GM12874 (cell line): ENCODE results near the gene FAM135A.

ENCODE experiments used
- TF ChIP-seq, protein P1 (sequence below): IDR thresholded peaks from 2 replicates; pipeline ENCODE4 v1.5.1; 2011; ENCODE audit warnings: low read depth, mild to moderate bottlenecking, control low read depth, low read length, moderate library complexity; ENCODE audit not compliant: insufficient read depth

Gene FAM135A

GRCh38 chr6:70412252-70413113 lies 825 bp upstream of the FAM135A start:
- TF ChIP-seq, protein P1, sequence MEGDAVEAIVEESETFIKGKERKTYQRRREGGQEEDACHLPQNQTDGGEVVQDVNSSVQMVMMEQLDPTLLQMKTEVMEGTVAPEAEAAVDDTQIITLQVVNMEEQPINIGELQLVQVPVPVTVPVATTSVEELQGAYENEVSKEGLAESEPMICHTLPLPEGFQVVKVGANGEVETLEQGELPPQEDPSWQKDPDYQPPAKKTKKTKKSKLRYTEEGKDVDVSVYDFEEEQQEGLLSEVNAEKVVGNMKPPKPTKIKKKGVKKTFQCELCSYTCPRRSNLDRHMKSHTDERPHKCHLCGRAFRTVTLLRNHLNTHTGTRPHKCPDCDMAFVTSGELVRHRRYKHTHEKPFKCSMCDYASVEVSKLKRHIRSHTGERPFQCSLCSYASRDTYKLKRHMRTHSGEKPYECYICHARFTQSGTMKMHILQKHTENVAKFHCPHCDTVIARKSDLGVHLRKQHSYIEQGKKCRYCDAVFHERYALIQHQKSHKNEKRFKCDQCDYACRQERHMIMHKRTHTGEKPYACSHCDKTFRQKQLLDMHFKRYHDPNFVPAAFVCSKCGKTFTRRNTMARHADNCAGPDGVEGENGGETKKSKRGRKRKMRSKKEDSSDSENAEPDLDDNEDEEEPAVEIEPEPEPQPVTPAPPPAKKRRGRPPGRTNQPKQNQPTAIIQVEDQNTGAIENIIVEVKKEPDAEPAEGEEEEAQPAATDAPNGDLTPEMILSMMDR = no peak

DNA sequence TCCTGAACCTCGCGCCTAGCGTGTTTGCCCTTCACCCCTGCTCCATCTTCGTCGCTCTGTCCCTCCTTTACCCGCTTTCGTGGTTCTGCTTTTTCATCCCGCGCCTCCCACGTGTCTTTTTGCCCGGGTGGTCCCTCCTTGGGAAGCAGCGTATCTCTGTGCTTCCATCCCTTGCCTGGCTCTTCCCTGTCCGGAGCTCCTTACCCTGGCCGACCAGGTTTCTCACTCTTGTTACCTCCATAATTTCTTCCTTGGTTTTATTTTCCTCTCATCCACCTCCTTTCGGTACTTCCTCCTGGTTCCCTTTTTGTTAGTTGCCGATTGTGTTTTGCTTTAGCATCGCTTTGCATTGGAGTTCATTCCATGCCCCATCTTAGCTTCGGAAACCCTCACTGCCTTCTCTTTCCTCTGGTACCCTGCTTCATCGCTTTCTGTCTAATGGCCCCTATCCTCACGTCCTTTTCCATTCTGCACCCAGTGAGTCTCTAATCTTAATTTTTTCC lies 735 bp downstream of the FAM135A start:
- TF ChIP-seq, protein P1 = no peak

DNA sequence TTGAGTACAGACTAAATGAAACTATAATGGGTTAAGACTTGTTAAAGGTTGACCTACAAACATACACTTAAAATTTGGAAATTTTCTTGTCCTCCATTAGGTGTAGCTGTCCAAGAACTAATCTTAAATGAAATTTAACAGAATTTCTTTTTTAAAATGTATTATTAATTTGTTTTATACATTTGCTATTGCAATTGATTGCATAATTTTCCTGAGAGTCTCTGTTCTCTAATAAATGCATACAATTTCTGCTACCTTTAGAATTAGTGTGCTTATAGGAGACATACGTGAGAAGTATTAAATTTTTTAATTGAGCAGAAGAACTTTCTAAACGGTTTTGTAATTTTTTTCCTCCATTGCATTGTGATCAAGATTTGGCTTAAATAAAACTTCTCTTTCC lies 1.5 kb downstream of the FAM135A start:
- TF ChIP-seq, protein P1 = no peak

DNA sequence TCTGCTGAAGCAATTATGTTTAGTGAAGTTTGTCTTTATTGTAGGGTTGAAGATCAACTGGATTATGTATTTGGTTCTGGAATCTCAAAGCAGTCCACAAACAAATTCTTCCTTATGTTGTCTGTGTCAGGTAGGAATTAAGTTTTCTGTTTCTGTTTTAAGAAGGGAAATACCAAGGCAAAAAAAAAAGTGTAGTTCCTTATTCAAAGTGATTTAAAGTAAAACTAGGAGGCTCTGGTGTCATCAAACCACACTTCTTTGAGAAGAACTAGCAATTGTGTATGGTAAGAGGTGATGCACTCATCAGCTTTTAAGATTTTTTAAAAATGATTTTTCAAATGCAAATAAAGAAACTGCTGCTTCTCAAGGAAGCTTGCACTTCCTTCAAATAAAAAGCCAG lies 1.9 kb downstream of the FAM135A start:
- TF ChIP-seq, protein P1 = no peak

GRCh38 chr6:70415660-70416059 lies 2.4 kb downstream of the FAM135A start:
- TF ChIP-seq, protein P1 = no peak

GRCh38 chr6:70421509-70421908 lies 8.2 kb downstream of the FAM135A start:
- TF ChIP-seq, protein P1 = no peak

DNA sequence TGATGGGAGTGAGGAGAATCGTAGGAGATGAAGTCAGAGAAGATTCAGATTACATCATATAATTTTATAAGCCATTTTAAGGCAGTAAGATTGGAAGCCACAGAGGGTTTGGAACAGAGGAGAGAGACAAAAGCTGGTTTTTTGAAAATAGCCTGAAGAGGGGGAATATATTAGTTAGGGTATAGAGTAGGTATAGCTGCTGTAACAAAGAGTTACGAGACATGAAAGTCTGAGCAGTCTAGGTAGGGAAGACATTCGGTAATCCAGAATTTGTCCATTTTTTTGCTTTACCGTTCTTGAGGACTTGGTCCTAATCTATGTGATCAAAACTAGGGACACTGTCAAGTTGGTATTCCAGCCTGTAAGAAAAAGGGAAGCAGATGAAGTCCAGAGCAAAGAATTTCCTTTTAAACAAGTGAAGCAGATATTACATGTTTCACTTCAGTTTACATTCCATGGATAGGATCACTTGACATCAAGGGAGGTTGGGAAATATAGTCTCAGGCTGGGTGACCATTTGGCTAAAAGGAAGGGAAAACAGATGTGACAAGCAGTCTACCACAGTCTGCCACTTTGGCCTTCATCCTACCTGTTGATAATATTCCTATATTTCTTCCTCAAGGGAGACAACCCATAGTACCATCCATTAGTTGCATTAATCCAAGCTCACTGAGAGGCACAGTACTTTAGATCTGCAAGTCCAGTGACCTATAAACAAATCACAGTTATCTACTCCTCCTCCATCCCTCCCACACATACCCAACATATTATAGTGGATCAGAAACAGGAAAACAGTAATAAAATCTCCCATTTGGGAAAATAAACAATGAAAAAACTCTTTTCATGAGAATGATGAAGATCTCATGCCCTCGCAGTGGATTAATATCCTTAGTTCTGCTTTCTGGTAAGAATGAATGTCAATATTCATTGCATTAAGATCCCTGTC lies 10.2 kb downstream of the FAM135A start:
- TF ChIP-seq, protein P1 = no peak
